D721Med (cell line): ENCODE measurements around the gene IL9R.
"Not testable (repeated sequence)": the region's sequence is repeated elsewhere in the genome, so short reads cannot be mapped to it uniquely, and the experiment has no call there.

Experiments
- DNase-seq: peaks from one replicate; pipeline ENCODE4 v3.0.0; 2011; ENCODE audit warnings: low spot score; ENCODE audit not compliant: insufficient read length
- FAIRE-seq: peaks from 2 replicates; lab custom pipeline; 2011; peaks lifted over from hg19 to GRCh38; lab: Jason Lieb, UNC
- CTCF ChIP-seq: IDR thresholded peaks from 2 replicates; pipeline ENCODE4 v1.5.1; 2012; ENCODE audit warnings: mild to moderate bottlenecking, control low read depth; ENCODE audit not compliant: insufficient read depth; ENCODE audit errors: missing control alignments

Gene IL9R

GRCh38 chrX:156003486-156004185, 6.1 kb downstream of the IL9R start:
- DNase-seq (no peak), FAIRE-seq (no peak)
- no peak for TF ChIP-seq CTCF

GRCh38 chrX:156004256-156004655, 6.8 kb downstream of the IL9R start:
- DNase-seq (no peak), FAIRE-seq (no peak)
- no peak for TF ChIP-seq CTCF

- no peak for DNase-seq
- TF ChIP-seq CTCF: no peak
- no peak for FAIRE-seq
Measured at GRCh38 chrX:156004740-156005139, 7.2 kb downstream of the IL9R start.

GRCh38 chrX:156005144-156005543, 7.6 kb downstream of the IL9R start:
- TF ChIP-seq CTCF: no peak
- DNase-seq: no peak
- no peak for FAIRE-seq

GRCh38 chrX:156006468-156006867, 9.0 kb downstream of the IL9R start:
- FAIRE-seq, DNase-seq: not testable (repeated sequence)

- peak; percentile 6 for FAIRE-seq
- not testable (repeated sequence) for DNase-seq
Measured at GRCh38 chrX:156008379-156008778, 10.9 kb downstream of the IL9R start.

- DNase-seq (no peak), FAIRE-seq (peak; percentile 100)
- no peak for TF ChIP-seq CTCF
Measured at GRCh38 chrX:156008915-156009314, 11.4 kb downstream of the IL9R start.

- DNase-seq, FAIRE-seq: not testable (repeated sequence)
Measured at GRCh38 chrX:156009691-156010090, 12.2 kb downstream of the IL9R start.

GRCh38 chrX:156013286-156013953, 15.9 kb downstream of the IL9R start:
- FAIRE-seq, DNase-seq: not testable (repeated sequence)

GRCh38 chrX:156019846-156020245, 22.4 kb downstream of the IL9R start:
- not testable (repeated sequence) for FAIRE-seq, DNase-seq

GRCh38 chrX:156023002-156023401, 25.5 kb downstream of the IL9R start:
- DNase-seq, FAIRE-seq: not testable (repeated sequence)

GRCh38 chrX:156024949-156025492, 27.5 kb downstream of the IL9R start:
- not testable (repeated sequence) for DNase-seq, FAIRE-seq

- DNase-seq, FAIRE-seq: not testable (repeated sequence)
Measured at GRCh38 chrX:156028653-156029237, 31.2 kb downstream of the IL9R start.
